Neuronal stem cell (in vitro differentiated cells): ENCODE measurements around the gene TMEM63C.

Source experiments
- DNase-seq: peaks from one replicate; pipeline ENCODE4 v3.0.0-alpha.2; 2013; ENCODE audit warnings: low spot score
- H2AFZ ChIP-seq: one replicate; pipeline ENCODE4 v1.6.1; 2013; ENCODE audit warnings: mild to moderate bottlenecking, low read length, inconsistent platforms
- H2AK5ac ChIP-seq: 2 replicates; pipeline ENCODE4 v1.6.1; 2013; ENCODE audit warnings: low read depth, mild to moderate bottlenecking, inconsistent platforms, low read length, moderate library complexity, mixed read lengths
- H2BK120ac ChIP-seq: 2 replicates; pipeline ENCODE4 v1.6.1; 2013; ENCODE audit warnings: low read depth, mild to moderate bottlenecking, inconsistent platforms, low read length, moderate library complexity, mixed read lengths
- H2BK12ac ChIP-seq: one replicate; pipeline ENCODE4 v1.6.1; 2013; ENCODE audit warnings: low read length, inconsistent platforms
- H2BK15ac ChIP-seq: 2 replicates; pipeline ENCODE4 v1.6.1; 2013; ENCODE audit warnings: mild to moderate bottlenecking, low read length, inconsistent platforms, mixed read lengths
- H2BK5ac ChIP-seq: one replicate; pipeline ENCODE4 v1.6.1; 2013; ENCODE audit warnings: inconsistent platforms, mild to moderate bottlenecking, low read length, moderate library complexity
- H3K14ac ChIP-seq: one replicate; pipeline ENCODE4 v1.6.1; 2013; ENCODE audit warnings: low read length, inconsistent platforms
- H3K18ac ChIP-seq: 2 replicates; pipeline ENCODE4 v1.6.1; 2013; ENCODE audit warnings: low read length, inconsistent platforms
- H3K23ac ChIP-seq: 2 replicates; pipeline ENCODE4 v1.6.1; 2013; ENCODE audit warnings: low read depth, mild to moderate bottlenecking, mixed read lengths, low read length, inconsistent platforms; ENCODE audit not compliant: poor library complexity
- H3K27ac ChIP-seq: replicated peaks from 3 replicates; pipeline ENCODE4 v1.5.1; 2013; ENCODE audit warnings: low read length, inconsistent platforms
- H3K27me3 ChIP-seq, 3 experiments: 2 replicates each; pipeline ENCODE4 v1.6.1; 2013; ENCODE audit warnings: low read length in 3 of 3, mild to moderate bottlenecking in 2 of 3, inconsistent platforms in 1 of 3, low read depth in 1 of 3, mixed read lengths in 1 of 3, moderate library complexity in 1 of 3; ENCODE audit not compliant: control insufficient read depth in 3 of 3, insufficient read depth in 3 of 3
- H3K36me3 ChIP-seq, 2 donors: replicated peaks in 1 of 2; 2 replicates each; pipeline ENCODE4 v1.6.1; 2013; ENCODE audit warnings: low read length in 2 of 2; ENCODE audit not compliant: control insufficient read depth in 2 of 2, insufficient read depth in 2 of 2
- H3K4ac ChIP-seq: 2 replicates; pipeline ENCODE4 v1.6.1; 2013; ENCODE audit warnings: inconsistent platforms, mild to moderate bottlenecking, low read length, moderate library complexity
- H3K4me1 ChIP-seq, 2 donors: 1 replicate in 1 of 2; 2 replicates in 1 of 2; pipeline ENCODE4 v1.6.1; 2013; ENCODE audit warnings: low read length in 2 of 2, low read depth in 1 of 2; ENCODE audit not compliant: control insufficient read depth in 2 of 2, insufficient read depth in 1 of 2
- H3K4me2 ChIP-seq: one replicate; pipeline ENCODE4 v1.6.1; 2013; ENCODE audit warnings: mild to moderate bottlenecking, low read length, inconsistent platforms; ENCODE audit not compliant: insufficient read depth, poor library complexity, severe bottlenecking
- H3K4me3 ChIP-seq, 2 donors: 2 replicates each; pipeline ENCODE4 v1.5.1; 2013; ENCODE audit warnings: low read length in 2 of 2, mild to moderate bottlenecking in 2 of 2, inconsistent platforms in 1 of 2, moderate library complexity in 1 of 2
- H3K79me1 ChIP-seq: one replicate; pipeline ENCODE4 v1.6.1; 2013; ENCODE audit warnings: low read depth, mild to moderate bottlenecking, inconsistent platforms, low read length, moderate library complexity
- H3K9ac ChIP-seq: one replicate; pipeline ENCODE4 v1.6.1; 2013; ENCODE audit warnings: mild to moderate bottlenecking, low read depth, low read length, inconsistent platforms; ENCODE audit not compliant: poor library complexity
- H3K9me3 ChIP-seq, 2 donors: replicated peaks in 1 of 2; 2 replicates each; pipeline versions ENCODE3 to v1.6.1; 2013; ENCODE audit warnings: low read length in 2 of 2, mild to moderate bottlenecking in 2 of 2, inconsistent platforms in 1 of 2, low read depth in 1 of 2, mixed read lengths in 1 of 2, moderate library complexity in 1 of 2; ENCODE audit not compliant: control insufficient read depth in 2 of 2, insufficient read depth in 1 of 2
- H4K8ac ChIP-seq: one replicate; pipeline ENCODE4 v1.6.1; 2013; ENCODE audit warnings: low read depth, mild to moderate bottlenecking, inconsistent platforms, low read length, moderate library complexity
- H4K91ac ChIP-seq: one replicate; pipeline ENCODE4 v1.6.1; 2013; ENCODE audit warnings: low read length, low read depth, mild to moderate bottlenecking, inconsistent platforms; ENCODE audit not compliant: poor library complexity
- WGBS, 2 donors: extraction: QIAGEN DNeasy Blood & Tissue Kit; methylation state at CpG; one replicate each; pipeline ENCODE4 v1.1.7; 2013; ENCODE audit warnings: missing lambda C conversion rate in 2 of 2, mixed read lengths in 1 of 2; ENCODE audit not compliant: insufficient read length in 2 of 2, insufficient replicate concordance in 1 of 2; ENCODE audit errors: extremely low coverage in 2 of 2; 5-methylcytosine and 5-hydroxymethylcytosine counted together

TMEM63C gene

GRCh38 chr14:77212097-77212870 lies 30.7 kb downstream of the TMEM63C start:
- WGBS, 2 donors: no CpG with 5 or more reads among the region's 4 CpGs
- H3K27ac ChIP-seq: no peak overlapping the region

DNA sequence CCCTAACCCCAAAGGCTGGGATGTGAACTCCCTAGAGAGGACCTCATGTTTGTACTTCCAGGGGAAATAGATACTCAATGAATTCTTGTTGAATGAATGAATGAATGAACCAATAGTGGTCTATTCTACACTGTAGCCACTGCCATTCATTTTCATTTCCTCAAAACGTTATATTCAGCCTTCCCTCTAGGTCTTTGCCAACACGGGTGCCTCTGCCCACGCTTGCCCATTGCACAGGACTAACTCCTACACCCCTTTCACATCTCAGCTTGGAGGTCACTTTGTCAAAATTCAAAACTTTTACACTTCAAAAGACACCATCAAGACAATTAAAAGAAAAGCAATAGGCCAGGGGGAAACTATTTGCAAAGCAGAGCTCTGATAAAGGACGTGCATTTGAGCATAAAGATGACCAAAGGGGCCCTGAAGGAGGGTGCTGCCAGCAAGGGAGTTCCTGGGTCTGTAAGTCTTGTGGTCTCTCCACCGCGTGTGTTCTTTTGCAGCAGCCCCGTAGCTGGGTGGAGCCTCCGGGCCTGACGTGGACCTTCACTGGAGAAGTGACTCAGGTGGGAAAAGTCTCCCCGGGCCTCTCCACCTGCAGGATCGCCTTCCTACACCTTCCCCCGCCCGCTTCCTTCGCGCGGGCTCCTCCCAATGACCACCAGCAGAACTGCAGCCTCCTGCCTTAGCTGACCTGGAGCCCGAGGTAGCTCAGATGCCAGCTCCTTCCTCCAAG lies 31.5 kb downstream of the TMEM63C start:
- H2BK5ac ChIP-seq: no peak overlapping the region
- no peak overlapping the region for H3K23ac ChIP-seq
- no peak overlapping the region for H2BK12ac ChIP-seq
- H3K9ac ChIP-seq: no peak overlapping the region
- no peak overlapping the region for H2AFZ ChIP-seq
- H3K4me3 ChIP-seq: no peak overlapping the region
- H3K4me1 ChIP-seq: peaks cover 0 to 2% of the 10 kb centered on the region in 2 donors
- no peak overlapping the region for H2BK15ac ChIP-seq
- no peak overlapping the region for H3K4me2 ChIP-seq
- no peak overlapping the region for H3K18ac ChIP-seq
- peak; percentile 30 for DNase-seq
- no peak overlapping the region for H3K27ac ChIP-seq
- no peak overlapping the region for H2AK5ac ChIP-seq
- no peaks in the 10 kb centered on the region for H3K9me3 ChIP-seq
- no CpG with 5 or more reads among the region's 17 CpGs for WGBS, 2 donors
- no peak overlapping the region for H4K91ac ChIP-seq
- H2BK120ac ChIP-seq: no peak overlapping the region
- no peaks in the 10 kb centered on the region for H3K36me3 ChIP-seq
- H4K8ac ChIP-seq: no peak overlapping the region
- no peak overlapping the region for H3K14ac ChIP-seq
- peaks cover 0 to 46% (median 0%) of the 10 kb centered on the region in 3 experiments for H3K27me3 ChIP-seq
- H3K4ac ChIP-seq: no peak overlapping the region
- no peaks in the 10 kb centered on the region for H3K79me1 ChIP-seq

More at GRCh38 chr14:77212097-77212870, 30.7 kb downstream of the TMEM63C start:
- no peaks in the 10 kb centered on the region for H3K9me3 ChIP-seq
- no peak overlapping the region for H3K4ac ChIP-seq
- no peak for DNase-seq
- H3K27me3 ChIP-seq: peaks cover 0 to 39% (median 0%) of the 10 kb centered on the region in 3 experiments
- no peak overlapping the region for H2BK5ac ChIP-seq
- H3K9ac ChIP-seq: no peak overlapping the region
- no peak overlapping the region for H2AK5ac ChIP-seq
- no peak overlapping the region for H3K4me3 ChIP-seq
- H3K4me2 ChIP-seq: no peak overlapping the region
- no peak overlapping the region for H3K18ac ChIP-seq
- H3K4me1 ChIP-seq: peaks cover 0 to 2% of the 10 kb centered on the region in 2 donors
- H4K91ac ChIP-seq: no peak overlapping the region
- H3K36me3 ChIP-seq: no peaks in the 10 kb centered on the region
- no peak overlapping the region for H2BK120ac ChIP-seq
- no peak overlapping the region for H2BK15ac ChIP-seq
- H2BK12ac ChIP-seq: no peak overlapping the region
- no peak overlapping the region for H3K14ac ChIP-seq
- no peak overlapping the region for H3K23ac ChIP-seq
- H4K8ac ChIP-seq: no peak overlapping the region
- H2AFZ ChIP-seq: no peak overlapping the region
- no peaks in the 10 kb centered on the region for H3K79me1 ChIP-seq

DNA sequence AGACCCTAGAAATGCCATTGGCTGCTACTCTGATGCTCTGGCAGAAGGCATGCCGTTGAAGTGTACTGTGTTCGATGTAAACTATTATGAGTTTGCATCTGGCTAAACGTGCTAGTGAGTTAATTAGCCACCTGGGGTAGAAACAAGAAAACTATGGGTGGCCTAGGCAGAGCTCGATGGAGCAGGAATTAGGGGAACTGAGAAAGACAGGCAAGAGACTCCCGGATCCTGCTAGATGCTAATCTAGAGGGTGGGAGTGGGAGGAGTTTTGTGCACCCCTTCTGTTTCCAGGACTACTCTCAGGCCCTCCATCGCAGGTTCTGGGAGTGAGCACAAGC lies 32.0 kb downstream of the TMEM63C start:
- H2BK12ac ChIP-seq: no peak overlapping the region
- no peaks in the 10 kb centered on the region for H3K79me1 ChIP-seq
- H3K9me3 ChIP-seq: no peaks in the 10 kb centered on the region
- no peaks in the 10 kb centered on the region for H3K4me1 ChIP-seq
- no peak for DNase-seq
- no peak overlapping the region for H2BK120ac ChIP-seq
- no peaks in the 10 kb centered on the region for H3K36me3 ChIP-seq
- no peak overlapping the region for H3K14ac ChIP-seq
- no peak overlapping the region for H3K23ac ChIP-seq
- H3K4me3 ChIP-seq: no peak overlapping the region
- H3K18ac ChIP-seq: no peak overlapping the region
- H3K9ac ChIP-seq: no peak overlapping the region
- H2AFZ ChIP-seq: no peak overlapping the region
- no peak overlapping the region for H4K91ac ChIP-seq
- no peak overlapping the region for H3K4ac ChIP-seq
- WGBS, 2 donors: no CpG with 5 or more reads among the region's 6 CpGs
- H2AK5ac ChIP-seq: no peak overlapping the region
- H4K8ac ChIP-seq: no peak overlapping the region
- no peak overlapping the region for H2BK5ac ChIP-seq
- H3K4me2 ChIP-seq: no peak overlapping the region
- no peak overlapping the region for H2BK15ac ChIP-seq
- peaks cover 0 to 51% (median 0%) of the 10 kb centered on the region in 3 experiments for H3K27me3 ChIP-seq
- no peak overlapping the region for H3K27ac ChIP-seq

DNA sequence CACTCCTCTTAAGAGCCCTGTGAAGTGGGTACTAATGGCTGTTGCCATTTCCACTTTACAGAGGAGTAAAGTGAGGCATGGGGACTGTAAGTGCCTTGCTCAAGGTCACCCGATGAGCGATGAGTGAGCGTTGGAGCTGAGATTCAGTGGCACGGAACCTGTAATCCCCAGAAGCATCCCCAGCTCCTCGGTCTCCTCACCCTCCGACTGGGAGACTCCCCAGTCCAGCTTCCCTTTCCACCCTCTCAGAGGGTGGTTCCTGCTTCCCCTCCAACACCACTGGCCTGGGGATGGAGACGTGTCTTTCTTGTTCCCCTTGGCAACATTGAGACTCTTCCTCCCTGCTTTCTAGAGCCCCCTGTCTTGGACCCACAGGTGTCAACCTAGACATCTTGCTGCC lies 32.6 kb downstream of the TMEM63C start:
- no peak overlapping the region for H4K91ac ChIP-seq
- peaks cover 0 to 56% (median 0%) of the 10 kb centered on the region in 3 experiments for H3K27me3 ChIP-seq
- no peaks in the 10 kb centered on the region for H3K36me3 ChIP-seq
- H3K23ac ChIP-seq: no peak overlapping the region
- no peaks in the 10 kb centered on the region for H3K9me3 ChIP-seq
- H2BK120ac ChIP-seq: no peak overlapping the region
- H2BK15ac ChIP-seq: no peak overlapping the region
- H3K4me3 ChIP-seq: no peak overlapping the region
- no peak overlapping the region for H2BK5ac ChIP-seq
- no peak overlapping the region for H4K8ac ChIP-seq
- H3K4me1 ChIP-seq: peaks cover 0 to 3% of the 10 kb centered on the region in 2 donors
- no peak overlapping the region for H3K4me2 ChIP-seq
- H3K9ac ChIP-seq: no peak overlapping the region
- H3K18ac ChIP-seq: no peak overlapping the region
- DNase-seq: no peak
- H3K79me1 ChIP-seq: no peaks in the 10 kb centered on the region
- H2BK12ac ChIP-seq: no peak overlapping the region
- H3K4ac ChIP-seq: no peak overlapping the region
- H3K27ac ChIP-seq: no peak overlapping the region
- no peak overlapping the region for H3K14ac ChIP-seq
- H2AFZ ChIP-seq: no peak overlapping the region
- WGBS, 2 donors: no CpG with 5 or more reads among the region's 7 CpGs
- H2AK5ac ChIP-seq: no peak overlapping the region
